HepG2 (cell line): ENCODE measurements around the gene NOVA2. TPM values are rescaled to one million over a fixed set of nuclear protein-coding genes. Genes with fewer than 3 reads are reported as not detected.

ENCODE experiments used
- BORCS8-MEF2B ChIP-seq: sonication (generic); formaldehyde crosslinking; IDR thresholded peaks from 2 replicates; pipeline ENCODE4 v1.8.0; 2022; ENCODE audit warnings: mild to moderate bottlenecking, missing genetic modification reagents
- DPF2 ChIP-seq: sonication (generic); formaldehyde crosslinking; IDR thresholded peaks from 2 replicates; pipeline ENCODE4 v1.4.0; 2020; ENCODE audit warnings: mild to moderate bottlenecking, low read depth, missing genetic modification reagents, borderline replicate concordance
- DR1 ChIP-seq: sonication (generic); formaldehyde crosslinking; IDR thresholded peaks from 2 replicates; pipeline ENCODE4 v1.8.0; 2021; ENCODE audit warnings: mild to moderate bottlenecking, missing genetic modification reagents, inconsistent platforms
- FLYWCH1 ChIP-seq: sonication (generic); formaldehyde crosslinking; IDR thresholded peaks from 2 replicates; pipeline ENCODE4 v1.8.1; 2023; ENCODE audit warnings: mild to moderate bottlenecking, missing genetic modification reagents
- HIVEP1 ChIP-seq: sonication (generic); formaldehyde crosslinking; IDR thresholded peaks from 2 replicates; pipeline ENCODE4 v1.4.0; 2020; ENCODE audit warnings: mild to moderate bottlenecking, missing genetic modification reagents
- IKZF4 ChIP-seq: sonication (generic); formaldehyde crosslinking; IDR thresholded peaks from 2 replicates; pipeline ENCODE4 v1.5.1; 2020; ENCODE audit warnings: borderline replicate concordance, mild to moderate bottlenecking, low read depth, missing genetic modification reagents; ENCODE audit errors: not compliant biosample characterization
- JDP2 ChIP-seq: sonication (generic); formaldehyde crosslinking; IDR thresholded peaks from 2 replicates; pipeline ENCODE4 v1.8.1; 2022; ENCODE audit warnings: missing genetic modification reagents, borderline replicate concordance
- KLF13 ChIP-seq: sonication (generic); formaldehyde crosslinking; IDR thresholded peaks from 2 replicates; pipeline ENCODE4 v1.4.0; 2020; ENCODE audit warnings: mild to moderate bottlenecking, missing genetic modification reagents
- KLF16 ChIP-seq, 2 experiments: sonication (generic) in 1 of 2; formaldehyde crosslinking in 1 of 2; IDR thresholded peaks; 2 replicates each; pipeline versions ENCODE4 v1.6.1 to v1.8.0; 2016 to 2023; ENCODE audit warnings: missing genetic modification reagents in 2 of 2, missing compliant biosample characterization in 1 of 2
- MATR3 ChIP-seq: sonication (generic); formaldehyde crosslinking; IDR thresholded peaks from 2 replicates; pipeline ENCODE4 v1.4.0; 2020; ENCODE audit warnings: missing genetic modification reagents
- NCOA5 ChIP-seq: sonication (generic); formaldehyde crosslinking; IDR thresholded peaks from 2 replicates; pipeline ENCODE4 v1.4.0; 2020; ENCODE audit warnings: missing genetic modification reagents
- PCBP2 ChIP-seq: fragments of 200-400 bp; formaldehyde crosslinking; optimal IDR thresholded peaks from 2 replicates; pipeline ENCODE3; 2018; ENCODE audit warnings: low read length, low read depth; ENCODE audit not compliant: poor library complexity, severe bottlenecking
- PTBP1 ChIP-seq: fragments of 200-400 bp; formaldehyde crosslinking; IDR thresholded peaks from 2 replicates; pipeline ENCODE4 v1.6.1; 2018; ENCODE audit warnings: low read length, low read depth; ENCODE audit not compliant: poor library complexity, severe bottlenecking
- SIN3B ChIP-seq: fragments of 150-350 bp; IDR thresholded peaks from 2 replicates; pipeline ENCODE4 v1.6.1; 2014; ENCODE audit warnings: low read length
- ZKSCAN5 ChIP-seq: sonication (generic); formaldehyde crosslinking; IDR thresholded peaks from 2 replicates; pipeline ENCODE4 v1.5.1; 2020; ENCODE audit warnings: mild to moderate bottlenecking, missing genetic modification reagents
- ZNF17 ChIP-seq: sonication (generic); formaldehyde crosslinking; IDR thresholded peaks from 2 replicates; pipeline ENCODE4 v1.5.0; 2020; ENCODE audit warnings: mild to moderate bottlenecking, missing genetic modification reagents
- ZNF235 ChIP-seq: sonication (generic); formaldehyde crosslinking; IDR thresholded peaks from 2 replicates; pipeline ENCODE4 v1.8.1; 2023; ENCODE audit warnings: mild to moderate bottlenecking, missing genetic modification reagents, borderline replicate concordance
- ZNF616 ChIP-seq: sonication (generic); formaldehyde crosslinking; IDR thresholded peaks from 2 replicates; pipeline ENCODE4 v1.5.0; 2020; ENCODE audit warnings: low read depth, mild to moderate bottlenecking, missing genetic modification reagents
- ZNF652 ChIP-seq: IDR thresholded peaks from 2 replicates; pipeline ENCODE4 v1.6.1; 2016; ENCODE audit warnings: low read depth, borderline replicate concordance
- ZNF674 ChIP-seq: sonication (generic); formaldehyde crosslinking; IDR thresholded peaks from 2 replicates; pipeline ENCODE4 v1.5.0; 2020; ENCODE audit warnings: low read depth, mild to moderate bottlenecking, missing genetic modification reagents
- ZNF772 ChIP-seq: sonication (generic); formaldehyde crosslinking; IDR thresholded peaks from 2 replicates; pipeline ENCODE4 v1.5.0; 2020; ENCODE audit warnings: mild to moderate bottlenecking, missing genetic modification reagents
- ZNF777 ChIP-seq: sonication (generic); formaldehyde crosslinking; IDR thresholded peaks from 2 replicates; pipeline ENCODE4 v1.4.0; 2020; ENCODE audit warnings: missing genetic modification reagents
- polyA plus RNA-seq, 8 experiments: library from polyadenylated mRNA; depleted of rRNA in 3 of 8; stranded (reverse) in 7 of 8; unstranded in 1 of 8; fragments of >200 nt; fragmentation: Illumina TruSeq in 4 of 8; extraction: Trizol in 4 of 8; gene quantifications; 2 replicates each; pipeline versions ENCODE4 v1.2.1 to v1.2.3, GENCODE V29; 2011 to 2016; ENCODE audit warnings: low read depth in 4 of 8, missing spikeins in 1 of 8, mixed read lengths in 1 of 8; ENCODE audit not compliant: insufficient read depth in 1 of 8
- total RNA-seq, 5 experiments: library from RNA; depleted of rRNA; stranded (reverse); fragments of >200 nt; fragmentation: Illumina TruSeq; extraction: Trizol; gene quantifications; 2 replicates each; pipeline ENCODE4 v1.2.3, GENCODE V29; 2016; ENCODE audit warnings: low read depth in 1 of 5
- TF ChIP-seq, protein P1 (sequence below): sonication (generic); formaldehyde crosslinking; IDR thresholded peaks from 2 replicates; pipeline ENCODE4 v1.4.0; 2020; ENCODE audit warnings: mild to moderate bottlenecking, missing genetic modification reagents
- TF ChIP-seq, protein P2 (sequence below): sonication (generic); formaldehyde crosslinking; IDR thresholded peaks from 2 replicates; pipeline ENCODE4 v1.4.0; 2020; ENCODE audit warnings: missing genetic modification reagents, low read depth, mild to moderate bottlenecking, borderline replicate concordance
- TF ChIP-seq, protein P3 (sequence below): sonication (generic); formaldehyde crosslinking; IDR thresholded peaks from 2 replicates; pipeline ENCODE4 v1.4.0; 2020; ENCODE audit warnings: missing genetic modification reagents, borderline replicate concordance

Gene NOVA2
- total and polyA plus RNA-seq, 2 of the 13 experiments (the other 11 are each of a cell fraction or from before 2014, with no cell fraction given), result not detected

DNA sequence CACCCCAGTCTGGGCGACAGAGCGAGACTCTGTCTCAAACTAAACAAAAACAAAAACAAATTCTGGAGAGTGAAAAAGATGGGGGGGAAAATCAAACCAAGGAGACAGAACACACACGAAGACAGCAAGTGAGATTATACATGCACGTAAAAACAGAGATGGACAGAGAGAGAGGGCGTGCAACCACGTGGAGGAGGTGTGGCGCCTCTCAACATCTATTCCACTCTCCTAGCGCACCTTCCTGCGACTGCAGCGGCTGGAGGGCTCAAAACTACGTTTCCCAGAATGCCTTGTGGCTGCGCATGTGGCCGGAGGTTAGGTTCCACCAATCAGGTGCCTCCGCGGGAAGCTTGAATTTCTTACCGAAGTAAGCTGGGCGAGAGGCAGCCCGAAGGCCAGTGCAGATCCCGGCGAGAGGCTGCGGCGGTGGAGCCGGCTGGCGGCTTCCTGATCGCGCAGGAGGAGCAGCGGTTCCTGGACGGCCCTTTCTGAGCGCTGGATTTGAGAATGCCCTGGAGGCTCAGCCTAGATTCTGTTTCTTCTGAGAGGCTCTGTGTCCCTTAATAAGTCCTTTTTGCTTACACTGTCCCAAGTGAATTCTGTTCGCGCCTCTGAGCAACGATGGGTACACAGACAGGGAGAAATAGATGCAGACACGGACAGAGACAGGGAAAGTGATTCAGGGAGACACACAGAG lies 46.0 kb downstream of the NOVA2 start (continued):
- TF ChIP-seq ZNF616, result no peak
- TF ChIP-seq, protein P1, sequence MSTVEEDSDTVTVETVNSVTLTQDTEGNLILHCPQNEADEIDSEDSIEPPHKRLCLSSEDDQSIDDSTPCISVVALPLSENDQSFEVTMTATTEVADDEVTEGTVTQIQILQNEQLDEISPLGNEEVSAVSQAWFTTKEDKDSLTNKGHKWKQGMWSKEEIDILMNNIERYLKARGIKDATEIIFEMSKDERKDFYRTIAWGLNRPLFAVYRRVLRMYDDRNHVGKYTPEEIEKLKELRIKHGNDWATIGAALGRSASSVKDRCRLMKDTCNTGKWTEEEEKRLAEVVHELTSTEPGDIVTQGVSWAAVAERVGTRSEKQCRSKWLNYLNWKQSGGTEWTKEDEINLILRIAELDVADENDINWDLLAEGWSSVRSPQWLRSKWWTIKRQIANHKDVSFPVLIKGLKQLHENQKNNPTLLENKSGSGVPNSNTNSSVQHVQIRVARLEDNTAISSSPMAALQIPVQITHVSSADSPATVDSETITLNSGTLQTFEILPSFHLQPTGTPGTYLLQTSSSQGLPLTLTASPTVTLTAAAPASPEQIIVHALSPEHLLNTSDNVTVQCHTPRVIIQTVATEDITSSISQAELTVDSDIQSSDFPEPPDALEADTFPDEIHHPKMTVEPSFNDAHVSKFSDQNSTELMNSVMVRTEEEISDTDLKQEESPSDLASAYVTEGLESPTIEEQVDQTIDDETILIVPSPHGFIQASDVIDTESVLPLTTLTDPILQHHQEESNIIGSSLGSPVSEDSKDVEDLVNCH (CRISPR knock-in tag), result no peak
- TF ChIP-seq, protein P2, sequence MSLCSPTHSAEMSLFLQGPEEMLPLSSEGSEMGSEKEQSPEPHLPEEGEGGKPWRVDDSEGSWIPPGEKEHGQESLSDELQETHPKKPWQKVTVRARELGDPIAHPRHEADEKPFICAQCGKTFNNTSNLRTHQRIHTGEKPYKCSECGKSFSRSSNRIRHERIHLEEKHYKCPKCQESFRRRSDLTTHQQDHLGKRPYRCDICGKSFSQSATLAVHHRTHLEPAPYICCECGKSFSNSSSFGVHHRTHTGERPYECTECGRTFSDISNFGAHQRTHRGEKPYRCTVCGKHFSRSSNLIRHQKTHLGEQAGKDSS (CRISPR knock-in tag), result no peak
- 0 out of 2 replicates have a peak, but pooled peaks have one; percentile 19 for TF ChIP-seq ZNF772
- no peak for TF ChIP-seq DPF2 (CRISPR knock-in tag)
- no peak for TF ChIP-seq KLF13 (CRISPR knock-in tag)
- no peak for TF ChIP-seq NCOA5 (CRISPR knock-in tag)
- TF ChIP-seq JDP2 (CRISPR knock-in tag), result no peak
- TF ChIP-seq MATR3 (CRISPR knock-in tag), result no peak
- TF ChIP-seq HIVEP1 (CRISPR knock-in tag), result peak; percentile 55; the same call in 1 of the 2 replicates
- peak; percentile 42; the same call in 1 of the 2 replicates for TF ChIP-seq ZNF777 (CRISPR knock-in tag)
- TF ChIP-seq ZNF17 (CRISPR knock-in tag), result no peak
- TF ChIP-seq ZNF652, result no peak
- 0 out of 4 replicates have a peak, but pooled peaks of 1 of the 2 experiments have one; percentile 33 for TF ChIP-seq KLF16 (CRISPR knock-in tag; IDR thresholded peaks at IDR 0.05)
- TF ChIP-seq PTBP1, result no peak
- no peak for TF ChIP-seq IKZF4 (CRISPR knock-in tag)
- peak; percentile 96 for TF ChIP-seq SIN3B
- no peak for TF ChIP-seq ZNF235
- TF ChIP-seq, protein P3, sequence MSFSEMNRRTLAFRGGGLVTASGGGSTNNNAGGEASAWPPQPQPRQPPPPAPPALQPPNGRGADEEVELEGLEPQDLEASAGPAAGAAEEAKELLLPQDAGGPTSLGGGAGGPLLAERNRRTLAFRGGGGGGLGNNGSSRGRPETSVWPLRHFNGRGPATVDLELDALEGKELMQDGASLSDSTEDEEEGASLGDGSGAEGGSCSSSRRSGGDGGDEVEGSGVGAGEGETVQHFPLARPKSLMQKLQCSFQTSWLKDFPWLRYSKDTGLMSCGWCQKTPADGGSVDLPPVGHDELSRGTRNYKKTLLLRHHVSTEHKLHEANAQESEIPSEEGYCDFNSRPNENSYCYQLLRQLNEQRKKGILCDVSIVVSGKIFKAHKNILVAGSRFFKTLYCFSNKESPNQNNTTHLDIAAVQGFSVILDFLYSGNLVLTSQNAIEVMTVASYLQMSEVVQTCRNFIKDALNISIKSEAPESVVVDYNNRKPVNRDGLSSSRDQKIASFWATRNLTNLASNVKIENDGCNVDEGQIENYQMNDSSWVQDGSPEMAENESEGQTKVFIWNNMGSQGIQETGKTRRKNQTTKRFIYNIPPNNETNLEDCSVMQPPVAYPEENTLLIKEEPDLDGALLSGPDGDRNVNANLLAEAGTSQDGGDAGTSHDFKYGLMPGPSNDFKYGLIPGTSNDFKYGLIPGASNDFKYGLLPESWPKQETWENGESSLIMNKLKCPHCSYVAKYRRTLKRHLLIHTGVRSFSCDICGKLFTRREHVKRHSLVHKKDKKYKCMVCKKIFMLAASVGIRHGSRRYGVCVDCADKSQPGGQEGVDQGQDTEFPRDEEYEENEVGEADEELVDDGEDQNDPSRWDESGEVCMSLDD, result no peak
- peak; percentile 87 for TF ChIP-seq ZKSCAN5
- no peak for TF ChIP-seq FLYWCH1
- no peak for TF ChIP-seq DR1 (CRISPR knock-in tag)
- TF ChIP-seq BORCS8-MEF2B (CRISPR knock-in tag), result peak; percentile 95
- TF ChIP-seq PCBP2, result no peak
- TF ChIP-seq ZNF674 (CRISPR knock-in tag), result no peak
